Endothelial cell of umbilical vein (primary cell): ENCODE results near the gene TNRC6C. TPM values are rescaled to one million over a fixed set of nuclear protein-coding genes. Genes with fewer than 3 reads are reported as not detected.

ENCODE experiments used
- BruUV-seq: library from RNA; stranded (reverse); fragments of 400-500 nt; replicated peaks from 2 replicates; lab custom pipeline; 2021; lab: Mats Ljungman, UMichigan
- CTCF ChIA-PET: fragments of 300-600, 350-600 bp; sonication (Branson Sonifier 250); formaldehyde crosslinking; loops from one replicate; lab custom pipeline; 2021; ENCODE audit warnings: antibody characterized with exemption, inconsistent platforms; lab: Charles Lee
- POLR2A ChIA-PET: fragments of 300-600, 350-600 bp; sonication (Branson Sonifier 250); formaldehyde crosslinking; loops from one replicate; lab custom pipeline; 2021; ENCODE audit warnings: antibody characterized with exemption, inconsistent platforms; lab: Charles Lee
- DNase-seq: peaks from one replicate; pipeline ENCODE4 v3.0.0-alpha.2; 2011; ENCODE audit warnings: low read depth, low spot score
- FAIRE-seq: peaks from 2 replicates; lab custom pipeline; 2011; peaks lifted over from hg19 to GRCh38; lab: Jason Lieb, UNC
- H2AFZ ChIP-seq: 2 replicates; pipeline ENCODE4 v1.6.0; 2012; ENCODE audit warnings: low read depth, low read length, control low read depth, inconsistent platforms
- H3K27ac ChIP-seq: 2 replicates; pipeline ENCODE4 v1.5.1; 2011; ENCODE audit warnings: low read depth, mild to moderate bottlenecking, control low read depth, low read length, moderate library complexity; ENCODE audit not compliant: insufficient read depth
- H3K27me3 ChIP-seq, 2 experiments: 2 replicates each; pipeline versions ENCODE4 v1.6.0 to v1.6.1; 2011; ENCODE audit warnings: low read length in 2 of 2, mixed read lengths in 1 of 2; ENCODE audit not compliant: control insufficient read depth in 2 of 2, insufficient read depth in 2 of 2
- H3K36me3 ChIP-seq, 2 experiments: 2 replicates in 1 of 2; 3 replicates in 1 of 2; pipeline ENCODE4 v1.5.1; 2011; ENCODE audit warnings: low read length in 2 of 2, mild to moderate bottlenecking in 1 of 2, moderate library complexity in 1 of 2; ENCODE audit not compliant: control insufficient read depth in 2 of 2, insufficient read depth in 2 of 2; ENCODE audit errors: extremely low read depth in 1 of 2
- H3K4me1 ChIP-seq: 3 replicates; pipeline ENCODE4 v1.5.1; 2011; ENCODE audit warnings: mild to moderate bottlenecking, low read length; ENCODE audit not compliant: control insufficient read depth, insufficient read depth; ENCODE audit errors: extremely low read depth
- H3K4me2 ChIP-seq: 2 replicates; pipeline ENCODE4 v1.6.1; 2011; ENCODE audit warnings: low read length, control low read depth, mixed read lengths; ENCODE audit not compliant: insufficient read depth
- H3K4me3 ChIP-seq, 3 experiments: fragments of 200-600 bp in 1 of 3; sonication (generic), shearing (Covaris generic) in 1 of 3; replicated peaks in 1 of 3; 2 replicates each; pipeline ENCODE4 v1.5.1; 2011 to 2016; ENCODE audit warnings: control low read depth in 3 of 3, low read length in 3 of 3, mild to moderate bottlenecking in 2 of 3, inconsistent platforms in 1 of 3, low read depth in 1 of 3, moderate library complexity in 1 of 3; ENCODE audit not compliant: insufficient read depth in 1 of 3
- H3K79me2 ChIP-seq: 2 replicates; pipeline ENCODE4 v1.6.0; 2012; ENCODE audit warnings: low read length, inconsistent platforms; ENCODE audit not compliant: control insufficient read depth, insufficient read depth
- H3K9ac ChIP-seq: replicated peaks from 2 replicates; pipeline ENCODE3; 2011; ENCODE audit warnings: low read length, control low read depth; ENCODE audit not compliant: insufficient read depth; ENCODE audit errors: extremely low read depth
- H3K9me1 ChIP-seq: replicated peaks from 3 replicates; pipeline ENCODE4 v1.6.0; 2011; ENCODE audit warnings: mild to moderate bottlenecking, low read length; ENCODE audit not compliant: control insufficient read depth, insufficient read depth; ENCODE audit errors: extremely low read depth
- H3K9me3 ChIP-seq: replicated peaks from 2 replicates; pipeline ENCODE4 v1.5.1; 2012; ENCODE audit warnings: low read length, inconsistent platforms; ENCODE audit not compliant: control insufficient read depth, insufficient read depth
- H4K20me1 ChIP-seq: replicated peaks from 2 replicates; pipeline ENCODE3; 2011; ENCODE audit warnings: mild to moderate bottlenecking, low read length; ENCODE audit not compliant: control insufficient read depth, insufficient read depth; ENCODE audit errors: extremely low read depth
- CTCF ChIP-seq, 2 donors: IDR thresholded peaks; 1 replicate in 1 of 2; 2 replicates in 1 of 2; pipeline ENCODE4 v1.5.1; 2011; ENCODE audit warnings: low read length in 2 of 2, mild to moderate bottlenecking in 2 of 2, moderate library complexity in 2 of 2, control low read depth in 1 of 2, inconsistent platforms in 1 of 2, low read depth in 1 of 2; ENCODE audit not compliant: insufficient read depth in 1 of 2; ENCODE audit errors: extremely low read depth in 1 of 2
- EZH2 ChIP-seq: IDR thresholded peaks from 2 replicates; pipeline ENCODE4 v1.6.1; 2012; ENCODE audit warnings: borderline replicate concordance, low read depth, mild to moderate bottlenecking, moderate library complexity, low read length, inconsistent platforms; ENCODE audit not compliant: severe bottlenecking
- FOS ChIP-seq: IDR thresholded peaks from 2 replicates; pipeline ENCODE4 v1.6.1; 2011; ENCODE audit warnings: mild to moderate bottlenecking, low read length, moderate library complexity, borderline replicate concordance; ENCODE audit not compliant: insufficient read depth
- GATA2 ChIP-seq: IDR thresholded peaks from 2 replicates; pipeline ENCODE4 v1.7.0; 2011; ENCODE audit warnings: low read depth, mild to moderate bottlenecking, moderate library complexity, mixed read lengths, low read length; ENCODE audit not compliant: insufficient read length, insufficient read depth
- JUN ChIP-seq: IDR thresholded peaks from 2 replicates; pipeline ENCODE4 v1.6.1; 2011; ENCODE audit warnings: borderline replicate concordance, low read depth; ENCODE audit not compliant: insufficient read length, insufficient read depth
- MAX ChIP-seq: IDR thresholded peaks from 2 replicates; pipeline ENCODE4 v1.6.1; 2011; ENCODE audit not compliant: insufficient read depth, insufficient read length
- MYC ChIP-seq: IDR thresholded peaks from one replicate; pipeline ENCODE4 v1.6.1; 2011; ENCODE audit warnings: mild to moderate bottlenecking, low read depth, low read length
- POLR2A ChIP-seq: IDR thresholded peaks from 2 replicates; pipeline ENCODE4 v1.6.1; 2012; ENCODE audit warnings: low read depth, mild to moderate bottlenecking, control low read depth, low read length
- POLR2AphosphoS5 ChIP-seq: IDR thresholded peaks from 2 replicates; pipeline ENCODE4 v1.6.1; 2012; ENCODE audit warnings: low read depth, mild to moderate bottlenecking, control low read depth, low read length, moderate library complexity; ENCODE audit not compliant: insufficient read depth
- dilution Hi-C: fragments of 300-500 bp; cut with MboI; formaldehyde crosslinking; loops from one replicate; pipeline ENCODE4 v1.15.0; 2019; ENCODE audit warnings: low sequenced_read_pairs; ENCODE audit not compliant: extremely low pct_ligation_motif_present
- intact Hi-C: fragments of 100-400 bp; cut with micrococcal nuclease; formaldehyde crosslinking; loops from one replicate; pipeline ENCODE4 v1.10.0; 2022
- polyA plus RNA-seq, 4 experiments: library from polyadenylated mRNA; depleted of rRNA in 3 of 4; stranded (reverse) in 3 of 4; unstranded in 1 of 4; fragments of >200 nt; gene quantifications; 2 replicates each; pipeline versions ENCODE4 v1.2.1 to v1.2.3, GENCODE V29; 2011 to 2012; ENCODE audit warnings: missing spikeins in 1 of 4
- total RNA-seq: library from RNA; stranded (reverse); gene quantifications from 2 replicates; pipeline ENCODE4 v1.2.3, GENCODE V29; 2021

Gene TNRC6C
- total and polyA plus RNA-seq, 2 donors (not counting 3 experiments of a cell fraction or from before 2014, with no cell fraction given), result 2.1 to 17.5 TPM

- POLR2A ChIA-PET, result no interaction called here
- DNase-seq, result no peak
- Histone ChIP-seq H2AFZ (no peak overlapping the region), H3K4me1 (no peaks in the 10 kb centered on the region), H3K9ac (no peak overlapping the region), H3K9me3 (no peaks in the 10 kb centered on the region), H3K4me2 (no peak overlapping the region), H3K27ac (no peak overlapping the region), H3K4me3 (no peak overlapping the region), H3K27me3 (no peaks in the 10 kb centered on the region), H3K79me2 (no peaks in the 10 kb centered on the region), H3K9me1 (no peaks in the 10 kb centered on the region), H4K20me1 (no peaks in the 10 kb centered on the region), H3K36me3 (no peaks in the 10 kb centered on the region)
- TF ChIP-seq GATA2 (no peak), MYC (no peak), JUN (no peak), CTCF (IDR thresholded peaks at IDR 0.05; ENCODE audit: extremely low read depth in 1 of 2, insufficient read depth in 1 of 2, low read depth in 1 of 2, low read length in 2 of 2) (no peak), EZH2 (no peak), FOS (no peak), POLR2AphosphoS5 (no peak), MAX (no peak), POLR2A (no peak)
- FAIRE-seq, result no peak
- no TSS peak for BruUV-seq
- CTCF ChIA-PET, result interaction anchor here (0.8 to 1.9 kb wide), 4 partner anchors 9 to 62 kb away, joined by 4 to 7 read pairs (median 5); no protein-coding TSS in a partner anchor
- dilution Hi-C loops (no loop called here), intact Hi-C loops (no loop called here)
Observed at GRCh38 chr17:78023042-78023441, 64.5 kb downstream of the TNRC6C start.
